Neutrophil (primary cell): ENCODE results near the gene CTU1.

Experiments used
- H3K27ac ChIP-seq: fragments of 200-600 bp; sonication (generic); 2 replicates; pipeline ENCODE4 v1.5.1; 2016; ENCODE audit warnings: mild to moderate bottlenecking, moderate library complexity
- H3K27me3 ChIP-seq: fragments of 200-600 bp; sonication (generic); 2 replicates; pipeline ENCODE4 v1.6.0; 2016; ENCODE audit warnings: mild to moderate bottlenecking
- H3K36me3 ChIP-seq: fragments of 200-600 bp; sonication (generic); 2 replicates; pipeline ENCODE4 v1.5.1; 2017
- H3K4me1 ChIP-seq, 2 experiments: fragments of 200-600 bp in 1 of 2; sonication (generic) in 1 of 2; 1 replicate in 1 of 2; 2 replicates in 1 of 2; pipeline versions ENCODE4 v1.5.1 to v1.6.1; 2013 to 2016; ENCODE audit warnings: low read depth in 1 of 2, low read length in 1 of 2, mild to moderate bottlenecking in 1 of 2, moderate library complexity in 1 of 2; ENCODE audit not compliant: control insufficient read depth in 1 of 2, insufficient read depth in 1 of 2
- H3K4me3 ChIP-seq, 2 experiments: fragments of 200-600 bp in 1 of 2; sonication (generic) in 1 of 2; 1 replicate in 1 of 2; 2 replicates in 1 of 2; pipeline ENCODE4 v1.5.1; 2013 to 2016; ENCODE audit warnings: low read depth in 1 of 2, low read length in 1 of 2, mild to moderate bottlenecking in 1 of 2, moderate library complexity in 1 of 2
- H3K9me3 ChIP-seq: fragments of 200-600 bp; sonication (generic); 2 replicates; pipeline ENCODE4 v1.5.1; 2016
- TF ChIP-seq, protein P1 (sequence below): fragments of 200-600 bp; sonication (generic); IDR thresholded peaks from 2 replicates; pipeline ENCODE4 v1.5.1; 2016; ENCODE audit warnings: antibody characterized with exemption

The CTU1 gene

GRCh38 chr19:51093510-51094345 lies 14.5 kb downstream of the CTU1 start:
- H3K27ac ChIP-seq, result no peak overlapping the region
- H3K9me3 ChIP-seq, result no peaks in the 10 kb centered on the region

DNA sequence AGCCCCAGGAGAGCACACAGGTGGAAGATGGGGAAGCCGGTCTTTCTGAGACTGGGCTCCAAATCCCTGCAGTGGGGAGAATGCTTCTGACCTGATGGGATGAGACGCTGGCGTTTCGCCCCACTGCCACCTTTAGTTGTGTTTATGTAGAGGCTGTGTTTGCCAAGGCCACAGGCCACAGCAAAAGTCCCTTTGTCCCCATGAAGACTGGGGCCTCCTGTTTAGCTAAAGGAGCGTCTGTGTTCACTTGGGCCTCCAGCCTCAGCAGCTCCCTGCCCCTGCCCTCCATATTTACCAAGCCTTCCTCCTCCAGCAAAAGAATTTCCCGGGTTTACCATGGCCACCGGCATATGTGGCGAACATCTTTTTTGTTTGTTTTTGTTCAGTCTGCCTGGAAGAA lies 15.1 kb downstream of the CTU1 start:
- Histone ChIP-seq H3K27ac (no peak overlapping the region), H3K4me1 (peaks cover 10 to 17% of the 10 kb centered on the region in 2 experiments), H3K9me3 (no peaks in the 10 kb centered on the region), H3K27me3 (peaks cover 7% of the 10 kb centered on the region), H3K4me3 (no peak overlapping the region), H3K36me3 (no peaks in the 10 kb centered on the region)
- TF ChIP-seq, protein P1, sequence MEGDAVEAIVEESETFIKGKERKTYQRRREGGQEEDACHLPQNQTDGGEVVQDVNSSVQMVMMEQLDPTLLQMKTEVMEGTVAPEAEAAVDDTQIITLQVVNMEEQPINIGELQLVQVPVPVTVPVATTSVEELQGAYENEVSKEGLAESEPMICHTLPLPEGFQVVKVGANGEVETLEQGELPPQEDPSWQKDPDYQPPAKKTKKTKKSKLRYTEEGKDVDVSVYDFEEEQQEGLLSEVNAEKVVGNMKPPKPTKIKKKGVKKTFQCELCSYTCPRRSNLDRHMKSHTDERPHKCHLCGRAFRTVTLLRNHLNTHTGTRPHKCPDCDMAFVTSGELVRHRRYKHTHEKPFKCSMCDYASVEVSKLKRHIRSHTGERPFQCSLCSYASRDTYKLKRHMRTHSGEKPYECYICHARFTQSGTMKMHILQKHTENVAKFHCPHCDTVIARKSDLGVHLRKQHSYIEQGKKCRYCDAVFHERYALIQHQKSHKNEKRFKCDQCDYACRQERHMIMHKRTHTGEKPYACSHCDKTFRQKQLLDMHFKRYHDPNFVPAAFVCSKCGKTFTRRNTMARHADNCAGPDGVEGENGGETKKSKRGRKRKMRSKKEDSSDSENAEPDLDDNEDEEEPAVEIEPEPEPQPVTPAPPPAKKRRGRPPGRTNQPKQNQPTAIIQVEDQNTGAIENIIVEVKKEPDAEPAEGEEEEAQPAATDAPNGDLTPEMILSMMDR, result no peak

More at GRCh38 chr19:51093510-51094345, 14.5 kb downstream of the CTU1 start:
- peaks cover 7% of the 10 kb centered on the region for H3K27me3 ChIP-seq
- H3K36me3 ChIP-seq, result no peaks in the 10 kb centered on the region
- no peak overlapping the region for H3K4me3 ChIP-seq
- peaks cover 10 to 18% of the 10 kb centered on the region in 2 experiments for H3K4me1 ChIP-seq
- TF ChIP-seq, protein P1, result no peak

DNA sequence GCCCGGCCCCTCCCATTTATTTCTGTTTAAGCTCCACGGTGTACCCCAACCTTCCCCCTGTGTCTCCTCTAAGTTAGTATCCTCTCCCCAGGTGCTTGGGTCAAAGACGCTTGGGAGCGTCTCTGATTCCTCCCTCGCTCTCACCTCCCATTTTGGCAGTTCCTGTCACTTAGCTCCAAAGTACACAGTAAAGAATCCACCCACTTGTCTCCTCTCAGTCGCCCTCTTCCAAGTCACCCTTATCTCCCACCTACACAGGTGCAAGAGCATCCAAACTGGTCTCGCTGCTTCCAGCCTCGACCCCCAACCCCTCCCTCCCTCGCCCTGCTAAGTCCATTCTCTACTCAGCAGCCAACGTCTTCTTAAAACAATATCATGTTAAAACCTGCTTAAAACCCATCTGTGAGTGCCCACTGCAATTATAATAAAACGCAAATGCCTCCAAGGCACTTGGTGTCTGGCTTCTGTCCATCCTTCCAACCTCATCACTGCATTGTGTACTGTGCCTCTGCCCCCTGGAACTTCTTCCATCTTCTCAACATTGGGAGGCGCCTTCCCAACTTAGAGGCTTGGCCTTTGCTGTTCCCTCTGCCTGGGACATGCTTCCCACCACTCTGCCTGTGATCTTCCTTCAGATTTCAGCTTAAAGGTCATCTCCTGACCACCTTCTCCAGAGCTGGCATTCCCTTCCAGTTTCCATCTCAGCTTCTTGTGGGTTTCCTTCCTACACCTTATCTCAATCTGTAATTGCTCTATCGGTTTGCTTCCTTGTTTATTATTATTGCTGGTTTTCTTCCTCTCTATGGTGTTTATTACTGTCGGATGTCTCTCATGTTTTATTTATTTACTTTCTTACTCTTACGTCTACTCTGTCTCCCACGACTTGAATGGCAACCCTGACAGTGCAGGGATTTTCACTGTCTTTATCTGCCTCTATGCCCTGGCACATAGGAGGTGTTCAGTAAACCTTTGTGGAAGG lies 16.0 kb downstream of the CTU1 start:
- Histone ChIP-seq H3K36me3 (no peaks in the 10 kb centered on the region), H3K4me1 (peaks cover 8% of the 10 kb centered on the region in 2 experiments), H3K27ac (no peak overlapping the region), H3K4me3 (no peak overlapping the region), H3K9me3 (no peaks in the 10 kb centered on the region), H3K27me3 (peaks cover 7% of the 10 kb centered on the region)
- TF ChIP-seq, protein P1, result no peak

- H3K36me3 ChIP-seq, result no peaks in the 10 kb centered on the region
- no peak overlapping the region for H3K27ac ChIP-seq
- H3K27me3 ChIP-seq, result peaks cover 7% of the 10 kb centered on the region
- H3K4me1 ChIP-seq, result no peaks in the 10 kb centered on the region
- H3K9me3 ChIP-seq, result no peaks in the 10 kb centered on the region
- no peak overlapping the region for H3K4me3 ChIP-seq
- TF ChIP-seq, protein P1, result no peak
These were observed 17.1 kb downstream of the CTU1 start for GRCh38 chr19:51091126-51091525.

DNA sequence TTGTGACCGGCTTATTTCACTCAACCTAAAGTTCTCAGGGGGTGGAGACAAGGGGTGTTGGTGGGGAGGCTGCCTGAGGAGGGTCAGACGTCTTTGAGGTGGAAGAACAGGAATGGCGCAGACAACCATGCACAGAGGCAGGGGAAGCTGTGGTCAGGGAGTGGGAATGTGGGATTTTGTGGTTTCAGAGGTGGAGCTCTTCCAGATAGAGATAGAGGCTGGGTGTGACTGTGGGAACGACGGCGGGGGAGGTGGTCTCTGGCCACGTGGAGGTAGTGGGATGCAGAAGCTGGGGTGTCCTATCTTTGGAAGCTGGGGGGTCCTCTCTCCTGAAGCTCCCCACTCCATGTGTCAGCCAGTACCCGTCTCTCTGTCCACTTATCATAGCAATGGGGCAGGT lies 17.7 kb downstream of the CTU1 start:
- Histone ChIP-seq H3K4me3 (no peak overlapping the region), H3K27ac (no peak overlapping the region), H3K4me1 (no peaks in the 10 kb centered on the region), H3K36me3 (no peaks in the 10 kb centered on the region), H3K27me3 (peaks cover 7% of the 10 kb centered on the region), H3K9me3 (no peaks in the 10 kb centered on the region)
- TF ChIP-seq, protein P1, result no peak
